DMS53 treated with DMSO at 0.1 percent for 48 hours (cell line): ENCODE data around the gene ITIH4.

Experiments
- DNase-seq: peaks from one replicate; lab custom pipeline; 2025; ENCODE audit not compliant: unreplicated experiment; lab: John Stamatoyannopoulos, UW

Gene ITIH4

GRCh38 chr3:52805270-52806039, 25.0 kb downstream of the ITIH4 start:
- no peak for DNase-seq

- no peak for DNase-seq
Observed at GRCh38 chr3:52801839-52802238, 28.6 kb downstream of the ITIH4 start.

- DNase-seq = no peak
Observed at GRCh38 chr3:52800079-52800478, 30.4 kb downstream of the ITIH4 start.

- no peak for DNase-seq
Observed at GRCh38 chr3:52798978-52799476, 31.4 kb downstream of the ITIH4 start.

GRCh38 chr3:52798376-52798977, 32.0 kb downstream of the ITIH4 start:
- DNase-seq = no peak

DNA sequence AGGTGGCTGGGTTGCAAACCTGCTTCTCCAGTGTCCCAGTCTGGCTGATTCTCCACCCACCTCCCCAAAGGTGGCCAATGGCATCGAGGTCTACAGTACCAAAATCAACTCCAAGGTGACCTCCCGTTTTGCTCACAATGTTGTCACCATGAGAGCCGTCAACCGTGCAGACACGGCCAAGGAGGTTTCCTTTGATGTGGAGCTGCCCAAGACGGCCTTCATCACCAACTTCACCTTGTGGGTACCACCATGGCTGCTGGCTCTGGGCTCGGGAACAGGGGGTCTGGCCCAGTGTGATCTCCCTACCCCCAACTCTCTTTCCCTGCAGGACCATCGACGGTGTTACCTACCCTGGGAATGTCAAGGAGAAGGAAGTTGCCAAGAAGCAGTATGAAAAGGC, 34.1 kb downstream of the ITIH4 start:
- no peak for DNase-seq

- DNase-seq = no peak
Observed at GRCh38 chr3:52795298-52795900, 35.1 kb downstream of the ITIH4 start.

GRCh38 chr3:52794612-52795099, 35.8 kb downstream of the ITIH4 start, which contains the start of gene ITIH3:
ITIH3 (plus strand) TSS chr3:52794796; CDS start chr3:52794804, 8 bp downstream.
- DNase-seq = no peak

- no peak for DNase-seq
Observed at GRCh38 chr3:52793702-52794611, 36.5 kb downstream of the ITIH4 start.

- no peak for DNase-seq
Observed at GRCh38 chr3:52792961-52793695, 37.3 kb downstream of the ITIH4 start.

DNA sequence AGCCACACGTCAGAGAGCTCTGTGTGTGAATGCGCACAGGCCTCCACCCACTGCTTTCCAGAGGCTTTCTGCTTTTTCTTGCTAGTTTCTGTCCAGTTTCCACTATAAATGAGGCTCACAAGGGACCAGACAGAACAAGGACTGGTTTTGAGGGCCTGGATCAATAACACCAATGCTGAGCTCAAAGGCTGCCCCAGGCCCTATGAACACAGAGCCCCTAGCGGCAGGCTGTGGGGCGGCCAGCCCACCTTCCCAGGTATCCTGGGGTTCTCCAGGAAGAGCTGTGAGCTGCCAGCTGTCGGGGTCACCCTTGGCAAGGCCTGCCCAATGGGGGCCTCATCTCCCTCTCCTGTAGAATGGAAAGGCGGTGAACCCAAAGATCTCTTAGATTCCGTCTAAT, 38.1 kb downstream of the ITIH4 start:
- DNase-seq = no peak

- no peak for DNase-seq
Observed at GRCh38 chr3:52791928-52792327, 38.5 kb downstream of the ITIH4 start.

DNA sequence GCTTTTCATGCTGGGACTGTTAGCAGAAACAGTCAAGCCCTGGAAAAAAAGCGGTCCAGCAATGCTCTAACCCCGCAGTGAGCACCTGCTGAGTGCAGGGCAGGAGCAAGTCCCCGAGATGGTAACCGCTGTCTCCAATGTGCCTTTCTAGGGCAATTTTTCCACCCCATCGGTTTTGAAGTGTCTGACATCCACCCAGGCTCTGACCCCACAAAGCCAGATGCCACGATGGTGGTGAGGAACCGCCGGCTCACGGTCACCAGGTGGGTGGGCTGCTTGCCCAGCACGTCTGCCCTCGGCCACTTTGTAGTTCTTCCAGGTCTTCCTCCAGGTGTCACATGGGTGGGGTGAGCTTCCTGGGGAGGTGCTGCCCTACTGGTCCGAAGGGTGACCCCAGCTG, 39.1 kb downstream of the ITIH4 start:
- DNase-seq = no peak

- DNase-seq = no peak
Observed at GRCh38 chr3:52790741-52791140, 39.7 kb downstream of the ITIH4 start.

DNA sequence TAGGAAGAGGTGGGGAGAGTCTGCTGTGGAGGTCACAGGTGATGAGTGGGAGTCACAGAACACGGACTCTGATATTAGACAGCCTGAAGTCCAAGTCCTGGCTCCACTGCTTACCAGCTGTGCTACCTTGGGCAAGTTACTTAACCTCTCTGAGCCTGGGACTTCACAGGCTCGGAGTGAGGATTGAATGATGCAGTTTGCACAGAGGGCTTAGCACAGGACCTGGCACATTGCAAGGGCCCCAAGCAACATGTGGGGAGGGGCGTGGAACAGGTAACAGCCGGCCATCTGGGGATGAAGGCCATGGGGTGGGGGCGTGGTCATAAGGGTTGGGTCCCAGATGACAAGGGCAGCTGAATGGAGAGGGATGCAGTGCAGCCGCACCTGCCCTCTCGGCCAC, 40.1 kb downstream of the ITIH4 start:
- no peak for DNase-seq

- DNase-seq = no peak
Observed at GRCh38 chr3:52789746-52790040, 40.8 kb downstream of the ITIH4 start.

DNA sequence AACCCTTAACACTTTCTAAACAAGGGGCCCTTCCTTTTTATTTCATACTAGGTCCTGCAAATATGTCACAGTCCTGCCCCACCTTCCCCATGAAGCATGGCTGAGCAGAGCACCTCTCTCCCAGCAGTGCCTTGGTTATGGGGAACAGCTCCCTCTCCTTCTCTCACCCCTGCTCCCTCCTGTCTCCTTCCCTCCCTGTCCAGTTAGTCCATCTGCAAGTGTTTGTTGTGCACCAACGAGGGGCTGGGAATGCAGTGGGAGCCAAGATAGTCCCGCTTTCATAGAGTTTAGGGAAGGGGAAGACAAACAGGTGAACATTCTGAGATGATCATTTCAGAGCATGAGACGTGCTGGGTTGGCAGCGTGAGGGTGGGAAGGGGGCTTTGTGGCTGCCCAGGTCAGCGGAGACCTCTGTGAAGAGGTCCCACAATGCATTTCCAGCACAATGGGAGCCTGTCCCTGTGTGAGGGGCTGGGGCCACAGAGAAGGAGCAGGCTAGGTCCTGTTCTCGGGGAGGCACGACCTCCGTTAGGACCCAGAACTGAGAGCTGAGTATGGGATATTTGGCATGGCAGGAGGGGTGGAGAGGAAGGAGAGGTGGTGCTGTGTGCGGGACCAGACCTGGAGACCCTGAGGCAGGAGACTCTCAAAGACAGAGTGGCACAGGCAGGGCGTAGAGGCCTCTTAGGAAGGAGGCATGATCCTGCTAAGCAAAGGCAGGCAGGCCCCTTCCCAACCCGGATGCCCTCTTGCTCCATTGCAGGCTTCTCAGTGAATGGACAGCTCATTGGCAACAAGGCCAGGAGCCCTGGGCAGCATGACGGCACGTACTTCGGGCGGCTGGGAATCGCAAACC, 41.4 kb downstream of the ITIH4 start:
- DNase-seq = no peak

GRCh38 chr3:52787672-52788625, 42.5 kb downstream of the ITIH4 start:
- DNase-seq = no peak
